IMR-90 (cell line): ENCODE measurements around the gene PDIA2. TPM values are rescaled to one million over a fixed set of nuclear protein-coding genes. Genes with fewer than 3 reads are reported as not detected.
A peak's percentile ranks its signal among the peaks of the same experiment; 100 is the strongest.

Experiments used
- ATAC-seq: fragments of 200-7000 bp; cut with Tn5 transposase; 2 replicates; pipeline ENCODE4 v1.9.1; 2020; ENCODE audit warnings: low read depth, mild to moderate bottlenecking, moderate library complexity
- BruUV-seq: library from RNA; stranded (reverse); fragments of 400-500 nt; replicated peaks from 2 replicates; lab custom pipeline; 2021; lab: Mats Ljungman, UMichigan
- CTCF ChIA-PET: fragments of 300-600 bp; formaldehyde crosslinking; extraction: SDS; loops from one replicate; lab custom pipeline; 2021; ENCODE audit warnings: antibody characterized with exemption; lab: Yijun Ruan, JAX
- POLR2A ChIA-PET: fragments of 300-600 bp; sonication (Branson Sonifier 250); formaldehyde crosslinking; loops from one replicate; lab custom pipeline; 2022; ENCODE audit warnings: antibody characterized with exemption; ENCODE audit not compliant: unreplicated experiment; lab: Charles Lee
- DNase-seq: peaks from one replicate; pipeline ENCODE4 v3.0.0; 2013
- H2AFZ ChIP-seq: replicated peaks from 2 replicates; pipeline ENCODE3; 2013; ENCODE audit warnings: low read length, mild to moderate bottlenecking; ENCODE audit not compliant: poor library complexity
- H2AK5ac ChIP-seq: 2 replicates; pipeline ENCODE4 v1.6.1; 2013; ENCODE audit warnings: low read depth, low read length, inconsistent platforms
- H2AK9ac ChIP-seq: replicated peaks from 2 replicates; pipeline ENCODE3; 2013; ENCODE audit warnings: mild to moderate bottlenecking, low read depth, low read length, moderate library complexity; ENCODE audit not compliant: poor library complexity
- H2BK120ac ChIP-seq: 2 replicates; pipeline ENCODE4 v1.6.1; 2013; ENCODE audit warnings: low read depth, low read length, inconsistent platforms
- H2BK15ac ChIP-seq: 3 replicates; pipeline ENCODE4 v1.6.1; 2013; ENCODE audit warnings: low read depth, low read length, inconsistent platforms
- H2BK20ac ChIP-seq: 2 replicates; pipeline ENCODE4 v1.6.1; 2013; ENCODE audit warnings: low read depth, mild to moderate bottlenecking, inconsistent platforms, low read length, moderate library complexity
- H2BK5ac ChIP-seq: 2 replicates; pipeline ENCODE4 v1.6.1; 2013; ENCODE audit warnings: mild to moderate bottlenecking, low read depth, low read length, inconsistent platforms; ENCODE audit not compliant: poor library complexity, severe bottlenecking
- H3K14ac ChIP-seq: replicated peaks from 2 replicates; pipeline ENCODE4 v1.6.1; 2013; ENCODE audit warnings: low read depth, low read length, inconsistent platforms
- H3K18ac ChIP-seq: 2 replicates; pipeline ENCODE4 v1.6.1; 2013; ENCODE audit warnings: low read depth, low read length, control low read depth
- H3K23ac ChIP-seq: 2 replicates; pipeline ENCODE4 v1.6.1; 2013; ENCODE audit warnings: low read depth, low read length, inconsistent platforms
- H3K27ac ChIP-seq: 2 replicates; pipeline ENCODE4 v1.5.1; 2013; ENCODE audit warnings: mild to moderate bottlenecking, control low read depth, low read length; ENCODE audit not compliant: insufficient read depth
- H3K27me3 ChIP-seq: 2 replicates; pipeline ENCODE4 v1.6.1; 2013; ENCODE audit warnings: low read length; ENCODE audit not compliant: control insufficient read depth, insufficient read depth
- H3K36me3 ChIP-seq: 2 replicates; pipeline ENCODE4 v1.6.1; 2013; ENCODE audit warnings: low read length, mixed read lengths; ENCODE audit not compliant: control insufficient read depth, insufficient read depth
- H3K4ac ChIP-seq: 2 replicates; pipeline ENCODE4 v1.6.1; 2013; ENCODE audit warnings: low read depth, low read length, inconsistent platforms
- H3K4me1 ChIP-seq: 2 replicates; pipeline ENCODE4 v1.6.1; 2013; ENCODE audit warnings: low read length, mixed read lengths; ENCODE audit not compliant: control insufficient read depth, insufficient read depth
- H3K4me2 ChIP-seq: 2 replicates; pipeline ENCODE4 v1.6.1; 2013; ENCODE audit warnings: low read depth, mild to moderate bottlenecking, control low read depth, low read length, moderate library complexity
- H3K4me3 ChIP-seq: 2 replicates; pipeline ENCODE4 v1.5.1; 2013; ENCODE audit warnings: low read depth, mild to moderate bottlenecking, control low read depth, low read length, moderate library complexity; ENCODE audit not compliant: insufficient read depth
- H3K56ac ChIP-seq: 2 replicates; pipeline ENCODE4 v1.6.1; 2013; ENCODE audit warnings: low read length, inconsistent platforms; ENCODE audit not compliant: insufficient read depth; ENCODE audit errors: extremely low read depth
- H3K79me1 ChIP-seq, 2 experiments: 2 replicates each; pipeline ENCODE4 v1.6.1; 2013; ENCODE audit warnings: low read length in 2 of 2, inconsistent platforms in 1 of 2, low read depth in 1 of 2
- H3K9ac ChIP-seq: 2 replicates; pipeline ENCODE4 v1.6.1; 2013; ENCODE audit warnings: low read depth, low read length, control low read depth
- H3K9me1 ChIP-seq: 2 replicates; pipeline ENCODE4 v1.6.1; 2013; ENCODE audit warnings: low read length, inconsistent platforms; ENCODE audit not compliant: insufficient read depth
- H3K9me3 ChIP-seq: 2 replicates; pipeline ENCODE4 v1.6.1; 2013; ENCODE audit warnings: low read length; ENCODE audit not compliant: control insufficient read depth, insufficient read depth
- H4K20me1 ChIP-seq: 2 replicates; pipeline ENCODE4 v1.6.1; 2013; ENCODE audit warnings: low read length, inconsistent platforms; ENCODE audit not compliant: insufficient read depth
- H4K5ac ChIP-seq: 2 replicates; pipeline ENCODE4 v1.6.1; 2013; ENCODE audit warnings: mild to moderate bottlenecking, low read depth, low read length, control low read depth
- H4K8ac ChIP-seq, 2 experiments: 2 replicates each; pipeline ENCODE4 v1.6.1; 2013; ENCODE audit warnings: low read depth in 2 of 2, low read length in 2 of 2, control low read depth in 1 of 2, inconsistent platforms in 1 of 2
- H4K91ac ChIP-seq: 2 replicates; pipeline ENCODE4 v1.6.1; 2013; ENCODE audit warnings: low read depth, low read length, inconsistent platforms; ENCODE audit not compliant: insufficient read depth
- BHLHE40 ChIP-seq: fragments of 150-350 bp; IDR thresholded peaks from 2 replicates; pipeline ENCODE4 v1.6.1; 2016; ENCODE audit warnings: mild to moderate bottlenecking, low read depth, low read length
- CEBPB ChIP-seq: IDR thresholded peaks from 2 replicates; pipeline ENCODE4 v1.6.1; 2012; ENCODE audit warnings: low read depth, low read length, improper control_type of control experiment
- CHD1 ChIP-seq: IDR thresholded peaks from 2 replicates; pipeline ENCODE4 v1.6.1; 2012; ENCODE audit warnings: low read depth, low read length, improper control_type of control experiment
- ELK1 ChIP-seq: fragments of 150-350 bp; IDR thresholded peaks from 2 replicates; pipeline ENCODE4 v1.6.1; 2016; ENCODE audit warnings: low read depth, mild to moderate bottlenecking, low read length, moderate library complexity, borderline replicate concordance
- FOS ChIP-seq: fragments of 150-350 bp; IDR thresholded peaks from 2 replicates; pipeline ENCODE4 v1.6.1; 2016; ENCODE audit warnings: low read depth, low read length
- MAFK ChIP-seq: IDR thresholded peaks from 2 replicates; pipeline ENCODE4 v1.6.1; 2012; ENCODE audit warnings: low read depth, low read length, improper control_type of control experiment
- MAZ ChIP-seq: IDR thresholded peaks from 2 replicates; pipeline ENCODE4 v1.6.1; 2012; ENCODE audit warnings: low read depth, mild to moderate bottlenecking, low read length, improper control_type of control experiment, moderate library complexity, borderline replicate concordance
- MXI1 ChIP-seq: IDR thresholded peaks from 2 replicates; pipeline ENCODE4 v1.6.1; 2012; ENCODE audit warnings: low read depth, mild to moderate bottlenecking, low read length, moderate library complexity, borderline replicate concordance
- NFE2L2 ChIP-seq: fragments of 150-350 bp; IDR thresholded peaks from 2 replicates; pipeline ENCODE4 v1.6.1; 2016; ENCODE audit warnings: low read depth, mild to moderate bottlenecking, low read length
- POLR2A ChIP-seq: IDR thresholded peaks from 2 replicates; pipeline ENCODE4 v1.6.1; 2012; ENCODE audit warnings: mild to moderate bottlenecking, low read depth, low read length
- RAD21 ChIP-seq: IDR thresholded peaks from 2 replicates; pipeline ENCODE4 v1.6.1; 2012; ENCODE audit warnings: low read length, improper control_type of control experiment
- RCOR1 ChIP-seq: IDR thresholded peaks from 2 replicates; pipeline ENCODE4 v1.6.1; 2012; ENCODE audit warnings: mild to moderate bottlenecking, low read length, improper control_type of control experiment; ENCODE audit not compliant: insufficient replicate concordance
- RFX5 ChIP-seq: IDR thresholded peaks from 2 replicates; pipeline ENCODE4 v1.8.0; 2012; ENCODE audit warnings: low read depth, mild to moderate bottlenecking, low read length, moderate library complexity
- SMC3 ChIP-seq: fragments of 150-350 bp; IDR thresholded peaks from 2 replicates; pipeline ENCODE4 v1.6.1; 2016; ENCODE audit warnings: low read depth, mild to moderate bottlenecking, antibody characterized with exemption, low read length, moderate library complexity
- WGBS, 2 experiments: methylation state at CpG; one replicate each; pipeline versions ENCODE4 v1.1.5 to v1.1.7; 2013; ENCODE audit warnings: missing lambda C conversion rate in 2 of 2; ENCODE audit not compliant: insufficient read length in 1 of 2; ENCODE audit errors: extremely low coverage in 2 of 2; 5-methylcytosine and 5-hydroxymethylcytosine counted together
- dilution Hi-C: fragments of 300-500 bp; cut with HindIII; formaldehyde crosslinking; loops from one replicate; pipeline ENCODE4 v1.14.3; 2018; ENCODE audit warnings: low sequenced_read_pairs; ENCODE audit not compliant: unreplicated experiment
- in situ Hi-C: fragments of 300-500 bp; cut with MboI; formaldehyde crosslinking; loops from 3 replicates; pipeline ENCODE4 v1.14.3; 2019; ENCODE audit warnings: low sequenced_read_pairs, inconsistent platforms, mixed read lengths
- intact Hi-C: fragments of 100-400 bp; cut with micrococcal nuclease; formaldehyde crosslinking; loops from 2 replicates; pipeline ENCODE4 v1.10.0; 2022
- polyA plus RNA-seq, 3 experiments: library from polyadenylated mRNA; depleted of rRNA; stranded (reverse); fragments of >200 nt; gene quantifications; 2 replicates each; pipeline ENCODE4 v1.2.3, GENCODE V29; 2012; ENCODE audit warnings: low replicate concordance in 1 of 3
- total RNA-seq: library from RNA; depleted of rRNA; stranded (reverse); fragments of >200 nt; gene quantifications from 2 replicates; pipeline ENCODE4 v1.2.3, GENCODE V29; 2012
- TF ChIP-seq, protein P1 (sequence below): fragments of 150-350 bp; IDR thresholded peaks from 2 replicates; pipeline ENCODE4 v1.6.1; 2017; ENCODE audit warnings: mild to moderate bottlenecking, antibody characterized with exemption, low read length, low read depth
- TF ChIP-seq, protein P2 (sequence below): conservative IDR thresholded peaks from 2 replicates; pipeline ENCODE4 v1.5.1; 2012; ENCODE audit warnings: mild to moderate bottlenecking, low read depth, low read length, improper control_type of control experiment

The PDIA2 gene
- total and polyA plus RNA-seq, 2 of the 4 experiments (the other 2 are of a cell fraction), result 0.17 TPM; not detected in 1

DNA sequence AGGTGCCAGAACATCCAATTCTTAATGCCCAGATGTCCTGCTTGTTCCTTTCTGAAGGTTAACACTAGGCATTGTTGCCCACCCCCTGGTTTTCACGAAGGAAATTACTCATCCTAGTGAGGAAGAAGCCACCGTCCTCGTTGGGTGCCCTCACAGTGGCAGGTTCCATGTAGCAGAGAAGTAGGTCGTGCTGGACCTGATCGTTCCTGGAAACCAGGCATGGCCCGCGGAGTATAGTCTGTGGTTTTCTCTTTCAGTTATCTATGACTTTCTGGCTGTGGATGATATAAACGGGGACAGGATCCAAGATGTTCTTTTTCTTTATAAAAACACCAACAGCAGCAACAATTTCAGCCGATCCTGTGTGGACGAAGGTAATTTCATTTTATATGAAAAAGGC, 23.7 kb upstream of the PDIA2 start:
- no peaks in the 10 kb centered on the region for H3K4me1 ChIP-seq
- H4K91ac ChIP-seq, result no peak overlapping the region
- H2BK120ac ChIP-seq, result no peak overlapping the region
- no peak overlapping the region for H3K18ac ChIP-seq
- intact Hi-C loops (no loop called here), dilution Hi-C loops (no loop called here), in situ Hi-C loops (no loop called here)
- DNase-seq, result no peak
- H3K4me3 ChIP-seq, result no peak overlapping the region
- H4K8ac ChIP-seq, result no peak overlapping the region
- TF ChIP-seq RFX5 (no peak), MAFK (no peak), RAD21 (no peak), NFE2L2 (no peak), BHLHE40 (no peak), CEBPB (no peak), RCOR1 (no peak), CHD1 (no peak), MXI1 (no peak), SMC3 (no peak), FOS (no peak), MAZ (no peak), POLR2A (no peak), ELK1 (no peak)
- TF ChIP-seq, protein P1, sequence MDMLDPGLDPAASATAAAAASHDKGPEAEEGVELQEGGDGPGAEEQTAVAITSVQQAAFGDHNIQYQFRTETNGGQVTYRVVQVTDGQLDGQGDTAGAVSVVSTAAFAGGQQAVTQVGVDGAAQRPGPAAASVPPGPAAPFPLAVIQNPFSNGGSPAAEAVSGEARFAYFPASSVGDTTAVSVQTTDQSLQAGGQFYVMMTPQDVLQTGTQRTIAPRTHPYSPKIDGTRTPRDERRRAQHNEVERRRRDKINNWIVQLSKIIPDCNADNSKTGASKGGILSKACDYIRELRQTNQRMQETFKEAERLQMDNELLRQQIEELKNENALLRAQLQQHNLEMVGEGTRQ, result no peak
- TF ChIP-seq, protein P2, sequence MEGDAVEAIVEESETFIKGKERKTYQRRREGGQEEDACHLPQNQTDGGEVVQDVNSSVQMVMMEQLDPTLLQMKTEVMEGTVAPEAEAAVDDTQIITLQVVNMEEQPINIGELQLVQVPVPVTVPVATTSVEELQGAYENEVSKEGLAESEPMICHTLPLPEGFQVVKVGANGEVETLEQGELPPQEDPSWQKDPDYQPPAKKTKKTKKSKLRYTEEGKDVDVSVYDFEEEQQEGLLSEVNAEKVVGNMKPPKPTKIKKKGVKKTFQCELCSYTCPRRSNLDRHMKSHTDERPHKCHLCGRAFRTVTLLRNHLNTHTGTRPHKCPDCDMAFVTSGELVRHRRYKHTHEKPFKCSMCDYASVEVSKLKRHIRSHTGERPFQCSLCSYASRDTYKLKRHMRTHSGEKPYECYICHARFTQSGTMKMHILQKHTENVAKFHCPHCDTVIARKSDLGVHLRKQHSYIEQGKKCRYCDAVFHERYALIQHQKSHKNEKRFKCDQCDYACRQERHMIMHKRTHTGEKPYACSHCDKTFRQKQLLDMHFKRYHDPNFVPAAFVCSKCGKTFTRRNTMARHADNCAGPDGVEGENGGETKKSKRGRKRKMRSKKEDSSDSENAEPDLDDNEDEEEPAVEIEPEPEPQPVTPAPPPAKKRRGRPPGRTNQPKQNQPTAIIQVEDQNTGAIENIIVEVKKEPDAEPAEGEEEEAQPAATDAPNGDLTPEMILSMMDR, result no peak
- no peak overlapping the region for H3K4ac ChIP-seq
- H2BK20ac ChIP-seq, result no peak overlapping the region
- no CpG with 5 or more reads among the region's 10 CpGs for WGBS, 2 experiments
- H3K56ac ChIP-seq, result no peak overlapping the region
- no peaks in the 10 kb centered on the region for H3K27me3 ChIP-seq
- no peak overlapping the region for H2BK5ac ChIP-seq
- no TSS peak for BruUV-seq
- ATAC-seq, result no peak
- no peaks in the 10 kb centered on the region for H3K79me1 ChIP-seq
- no peaks in the 10 kb centered on the region for H3K9me3 ChIP-seq
- H3K14ac ChIP-seq, result no peak overlapping the region
- no peak overlapping the region for H2BK15ac ChIP-seq
- POLR2A ChIA-PET, result no interaction called here
- no peak overlapping the region for H3K9ac ChIP-seq
- CTCF ChIA-PET, result no interaction called here
- no peak overlapping the region for H3K4me2 ChIP-seq
- H3K9me1 ChIP-seq, result no peaks in the 10 kb centered on the region
- no peak overlapping the region for H2AFZ ChIP-seq
- H2AK9ac ChIP-seq, result peak overlapping the region; percentile 2
- no peak overlapping the region for H3K23ac ChIP-seq
- H3K36me3 ChIP-seq, result peaks cover 46% of the 10 kb centered on the region
- H2AK5ac ChIP-seq, result no peak overlapping the region
- no peaks in the 10 kb centered on the region for H4K20me1 ChIP-seq
- H3K27ac ChIP-seq, result no peak overlapping the region
- no peak overlapping the region for H4K5ac ChIP-seq
